Activated T-cell treated with anti-CD3 and anti-CD28 coated beads, Interleukin-2, amount 50 U/mL, for 72 hours (primary cell): ENCODE data around the gene LRRTM1. TPM values are rescaled to one million over a fixed set of nuclear protein-coding genes. Genes with fewer than 3 reads are reported as not detected.

Experiments
- ATAC-seq, 2 donors: fragments of 150-1000 bp; cut with Tn5 transposase; replicated peaks in 1 of 2; 2 replicates each; pipeline ENCODE4 v1.10.0; 2021; ENCODE audit warnings: moderate library complexity in 2 of 2, mild to moderate bottlenecking in 1 of 2
- DNase-seq, 2 donors: peaks; one replicate each; pipeline ENCODE4 v3.0.0; 2021 to 2022; ENCODE audit warnings: mixed read lengths in 1 of 2
- H3K27ac Mint-ChIP-seq: one replicate; pipeline ENCODE4 v1.8.0; 2022; ENCODE audit warnings: mild to moderate bottlenecking, moderate library complexity, mixed read lengths
- H3K27me3 Mint-ChIP-seq: one replicate; pipeline ENCODE4 v1.8.0; 2022; ENCODE audit warnings: low read depth, mixed read lengths
- H3K36me3 Mint-ChIP-seq, 2 donors: one replicate each; pipeline ENCODE4 v1.8.0; 2022; ENCODE audit warnings: mixed read lengths in 2 of 2, mild to moderate bottlenecking in 1 of 2; ENCODE audit not compliant: insufficient read depth in 2 of 2
- H3K4me1 Mint-ChIP-seq: one replicate; pipeline ENCODE4 v1.8.0; 2022; ENCODE audit warnings: low read depth, mixed read lengths
- H3K4me3 Mint-ChIP-seq, 2 donors: one replicate each; pipeline ENCODE4 v1.8.0; 2022; ENCODE audit warnings: mild to moderate bottlenecking in 2 of 2, mixed read lengths in 2 of 2, moderate library complexity in 2 of 2
- H3K9me3 Mint-ChIP-seq, 2 donors: one replicate each; pipeline ENCODE4 v1.8.0; 2022; ENCODE audit warnings: mixed read lengths in 2 of 2
- total RNA-seq, 2 donors: library from RNA; stranded (reverse); gene quantifications; one replicate each; pipeline ENCODE4 v1.2.3, GENCODE V29; 2022

LRRTM1 gene
- total RNA-seq, 2 donors from 2014 or later = not detected

- no peak for ATAC-seq
- no peak overlapping the region for H3K4me3 Mint-ChIP-seq
- no peaks in the 10 kb centered on the region for H3K27me3 Mint-ChIP-seq
- H3K9me3 Mint-ChIP-seq = peaks cover 3 to 5% of the 10 kb centered on the region in 2 donors
- H3K4me1 Mint-ChIP-seq = no peaks in the 10 kb centered on the region
- no peak for DNase-seq
- no peaks in the 10 kb centered on the region for H3K36me3 Mint-ChIP-seq
- no peak overlapping the region for H3K27ac Mint-ChIP-seq
These were observed 11.5 kb downstream of the LRRTM1 start for GRCh38 chr2:80293039-80293438.

GRCh38 chr2:80292474-80292873, 12.1 kb downstream of the LRRTM1 start:
- no peaks in the 10 kb centered on the region for H3K27me3 Mint-ChIP-seq
- DNase-seq (no peak), ATAC-seq (no peak)
- no peaks in the 10 kb centered on the region for H3K4me1 Mint-ChIP-seq
- no peaks in the 10 kb centered on the region for H3K36me3 Mint-ChIP-seq
- peaks cover 3 to 5% of the 10 kb centered on the region in 2 donors for H3K9me3 Mint-ChIP-seq
- H3K4me3 Mint-ChIP-seq = no peak overlapping the region
- H3K27ac Mint-ChIP-seq = no peak overlapping the region

- ATAC-seq = no peak
These were observed 12.9 kb downstream of the LRRTM1 start for GRCh38 chr2:80291656-80292055.

GRCh38 chr2:80288576-80288975, 16.0 kb downstream of the LRRTM1 start:
- Mint-ChIP-seq H3K36me3 (peaks cover 0 to under 1% of the 10 kb centered on the region in 2 donors), H3K27ac (no peak overlapping the region), H3K9me3 (peaks cover 5 to 12% of the 10 kb centered on the region in 2 donors), H3K4me1 (no peaks in the 10 kb centered on the region), H3K4me3 (no peak overlapping the region), H3K27me3 (no peaks in the 10 kb centered on the region)
- ATAC-seq (no peak), DNase-seq (no peak)

More at GRCh38 chr2:80291656-80292055, 12.9 kb downstream of the LRRTM1 start:
- H3K4me3 Mint-ChIP-seq = no peak overlapping the region
- no peaks in the 10 kb centered on the region for H3K27me3 Mint-ChIP-seq
- H3K36me3 Mint-ChIP-seq = no peaks in the 10 kb centered on the region
- peaks cover 4 to 7% of the 10 kb centered on the region in 2 donors for H3K9me3 Mint-ChIP-seq
- no peak overlapping the region for H3K27ac Mint-ChIP-seq
- no peaks in the 10 kb centered on the region for H3K4me1 Mint-ChIP-seq
- no peak for DNase-seq

GRCh38 chr2:80281049-80281448, 23.5 kb downstream of the LRRTM1 start:
- Mint-ChIP-seq H3K4me3 (no peak overlapping the region), H3K27ac (no peak overlapping the region), H3K36me3 (peaks cover 0 to 1% of the 10 kb centered on the region in 2 donors), H3K4me1 (no peaks in the 10 kb centered on the region), H3K9me3 (peaks cover 5 to 10% of the 10 kb centered on the region in 2 donors), H3K27me3 (no peaks in the 10 kb centered on the region)
- no peak for DNase-seq
- no peak for ATAC-seq

- Mint-ChIP-seq H3K27me3 (no peaks in the 10 kb centered on the region), H3K4me1 (no peaks in the 10 kb centered on the region), H3K27ac (no peak overlapping the region), H3K9me3 (peaks cover 5 to 10% of the 10 kb centered on the region in 2 donors), H3K36me3 (peaks cover 0 to 1% of the 10 kb centered on the region in 2 donors), H3K4me3 (no peak overlapping the region)
- no peak for DNase-seq
- ATAC-seq = no peak
These were observed 24.0 kb downstream of the LRRTM1 start for GRCh38 chr2:80280598-80280997.

GRCh38 chr2:80269806-80270205, 34.7 kb downstream of the LRRTM1 start:
- H3K4me1 Mint-ChIP-seq = no peaks in the 10 kb centered on the region

GRCh38 chr2:80266231-80266630, 38.3 kb downstream of the LRRTM1 start:
- H3K4me1 Mint-ChIP-seq = no peaks in the 10 kb centered on the region
- H3K27me3 Mint-ChIP-seq = no peaks in the 10 kb centered on the region
- no peak for DNase-seq
- H3K4me3 Mint-ChIP-seq = no peak overlapping the region
- H3K9me3 Mint-ChIP-seq = peaks cover 8 to 15% of the 10 kb centered on the region in 2 donors
- H3K36me3 Mint-ChIP-seq = no peaks in the 10 kb centered on the region
- H3K27ac Mint-ChIP-seq = no peak overlapping the region
- ATAC-seq = no peak

More at GRCh38 chr2:80269806-80270205, 34.7 kb downstream of the LRRTM1 start:
- Mint-ChIP-seq H3K9me3 (peaks cover 11 to 17% of the 10 kb centered on the region in 2 donors), H3K27ac (no peak overlapping the region), H3K36me3 (peaks cover 0 to 3% of the 10 kb centered on the region in 2 donors), H3K4me3 (no peak overlapping the region), H3K27me3 (no peaks in the 10 kb centered on the region)
- no peak for DNase-seq
- no peak for ATAC-seq

GRCh38 chr2:80259292-80259691, 45.3 kb downstream of the LRRTM1 start:
- H3K4me1 Mint-ChIP-seq = no peaks in the 10 kb centered on the region
- H3K27me3 Mint-ChIP-seq = no peaks in the 10 kb centered on the region
- no peak overlapping the region for H3K4me3 Mint-ChIP-seq
- no peak overlapping the region for H3K27ac Mint-ChIP-seq
- no peaks in the 10 kb centered on the region for H3K36me3 Mint-ChIP-seq
- no peak for ATAC-seq
- no peak for DNase-seq
- no peaks in the 10 kb centered on the region for H3K9me3 Mint-ChIP-seq

- ATAC-seq (no peak), DNase-seq (no peak)
- Mint-ChIP-seq H3K27me3 (no peaks in the 10 kb centered on the region), H3K9me3 (no peaks in the 10 kb centered on the region), H3K27ac (no peak overlapping the region), H3K4me3 (no peak overlapping the region), H3K36me3 (no peaks in the 10 kb centered on the region), H3K4me1 (no peaks in the 10 kb centered on the region)
These were observed 45.8 kb downstream of the LRRTM1 start for GRCh38 chr2:80258793-80259192.

GRCh38 chr2:80258341-80258740, 46.2 kb downstream of the LRRTM1 start:
- Mint-ChIP-seq H3K9me3 (peaks cover 2% of the 10 kb centered on the region in 2 donors), H3K36me3 (no peaks in the 10 kb centered on the region), H3K4me3 (no peak overlapping the region), H3K4me1 (no peaks in the 10 kb centered on the region), H3K27ac (no peak overlapping the region), H3K27me3 (no peaks in the 10 kb centered on the region)
- no peak for DNase-seq
- ATAC-seq = no peak

GRCh38 chr2:80257450-80257849, 47.1 kb downstream of the LRRTM1 start:
- H3K27me3 Mint-ChIP-seq = no peaks in the 10 kb centered on the region
- no peak for ATAC-seq
- no peak for DNase-seq
- peaks cover 2% of the 10 kb centered on the region in 2 donors for H3K9me3 Mint-ChIP-seq
- H3K27ac Mint-ChIP-seq = no peak overlapping the region
- no peaks in the 10 kb centered on the region for H3K36me3 Mint-ChIP-seq
- no peaks in the 10 kb centered on the region for H3K4me1 Mint-ChIP-seq
- H3K4me3 Mint-ChIP-seq = no peak overlapping the region

- peaks cover 2% of the 10 kb centered on the region in 2 donors for H3K9me3 Mint-ChIP-seq
- H3K4me1 Mint-ChIP-seq = no peaks in the 10 kb centered on the region
- ATAC-seq (no peak), DNase-seq (no peak)
- no peak overlapping the region for H3K4me3 Mint-ChIP-seq
- no peaks in the 10 kb centered on the region for H3K27me3 Mint-ChIP-seq
- H3K36me3 Mint-ChIP-seq = no peaks in the 10 kb centered on the region
- H3K27ac Mint-ChIP-seq = no peak overlapping the region
These were observed 47.8 kb downstream of the LRRTM1 start for GRCh38 chr2:80256782-80257167.

- ATAC-seq = no peak
- H3K27ac Mint-ChIP-seq = no peak overlapping the region
- H3K4me1 Mint-ChIP-seq = no peaks in the 10 kb centered on the region
These were observed 48.4 kb downstream of the LRRTM1 start for GRCh38 chr2:80255918-80256781.

More at GRCh38 chr2:80255918-80256781, 48.4 kb downstream of the LRRTM1 start:
- H3K36me3 Mint-ChIP-seq = no peaks in the 10 kb centered on the region
- H3K9me3 Mint-ChIP-seq = peaks cover 2% of the 10 kb centered on the region in 2 donors
- no peak for DNase-seq
- H3K27me3 Mint-ChIP-seq = no peaks in the 10 kb centered on the region
- no peak overlapping the region for H3K4me3 Mint-ChIP-seq
